HepG2 (cell line): ENCODE results near the gene SMC1B. TPM values are rescaled to one million over a fixed set of nuclear protein-coding genes. Genes with fewer than 3 reads are reported as not detected.
A peak's percentile ranks its signal among the peaks of the same experiment; 100 is the strongest.

Source experiments
- AHDC1 ChIP-seq: sonication (generic); formaldehyde crosslinking; IDR thresholded peaks from 2 replicates; pipeline ENCODE4 v1.5.1; 2020; ENCODE audit warnings: mild to moderate bottlenecking, missing genetic modification reagents, borderline replicate concordance
- ARID2 ChIP-seq: sonication (generic); formaldehyde crosslinking; IDR thresholded peaks from 2 replicates; pipeline ENCODE4 v1.8.1; 2022; ENCODE audit warnings: mild to moderate bottlenecking, missing genetic modification reagents, borderline replicate concordance
- BCL6 ChIP-seq: IDR thresholded peaks from 2 replicates; pipeline ENCODE4 v1.6.1; 2016; ENCODE audit warnings: missing genetic modification reagents, missing compliant biosample characterization
- MXD3 ChIP-seq: IDR thresholded peaks from 2 replicates; pipeline ENCODE4 v1.6.1; 2016; ENCODE audit warnings: mild to moderate bottlenecking, missing biosample characterization, missing genetic modification reagents
- PHF21A ChIP-seq: sonication (generic); formaldehyde crosslinking; IDR thresholded peaks from 2 replicates; pipeline ENCODE4 v1.5.0; 2020; ENCODE audit warnings: mild to moderate bottlenecking, missing genetic modification reagents
- TRAFD1 ChIP-seq: sonication (generic); formaldehyde crosslinking; IDR thresholded peaks from 2 replicates; pipeline ENCODE4 v1.5.1; 2020; ENCODE audit warnings: missing genetic modification reagents, mild to moderate bottlenecking, borderline replicate concordance
- ZBTB39 ChIP-seq: sonication (generic); formaldehyde crosslinking; IDR thresholded peaks from 2 replicates; pipeline ENCODE4 v1.5.0; 2020; ENCODE audit warnings: missing genetic modification reagents
- ZNF24 ChIP-seq: fragments of 450-650 bp; IDR thresholded peaks from 2 replicates; pipeline ENCODE4 v1.6.1; 2017; ENCODE audit warnings: antibody characterized with exemption, mild to moderate bottlenecking
- ZNF251 ChIP-seq: sonication (generic); formaldehyde crosslinking; IDR thresholded peaks from 2 replicates; pipeline ENCODE4 v1.9.0; 2021; ENCODE audit warnings: mild to moderate bottlenecking, missing genetic modification reagents
- ZNF326 ChIP-seq: sonication (generic); formaldehyde crosslinking; IDR thresholded peaks from 2 replicates; pipeline ENCODE4 v1.4.0; 2020; ENCODE audit warnings: missing genetic modification reagents, borderline replicate concordance
- ZNF407 ChIP-seq: sonication (generic); formaldehyde crosslinking; IDR thresholded peaks from one replicate; pipeline ENCODE4 v1.5.1; 2020; ENCODE audit warnings: mild to moderate bottlenecking, missing genetic modification reagents; ENCODE audit errors: not compliant biosample characterization
- polyA plus RNA-seq, 8 experiments: library from polyadenylated mRNA; depleted of rRNA in 3 of 8; stranded (reverse) in 7 of 8; unstranded in 1 of 8; fragments of >200 nt; fragmentation: Illumina TruSeq in 4 of 8; extraction: Trizol in 4 of 8; gene quantifications; 2 replicates each; pipeline versions ENCODE4 v1.2.1 to v1.2.3, GENCODE V29; 2011 to 2016; ENCODE audit warnings: low read depth in 4 of 8, missing spikeins in 1 of 8, mixed read lengths in 1 of 8; ENCODE audit not compliant: insufficient read depth in 1 of 8
- total RNA-seq, 5 experiments: library from RNA; depleted of rRNA; stranded (reverse); fragments of >200 nt; fragmentation: Illumina TruSeq; extraction: Trizol; gene quantifications; 2 replicates each; pipeline ENCODE4 v1.2.3, GENCODE V29; 2016; ENCODE audit warnings: low read depth in 1 of 5

SMC1B gene
- total and polyA plus RNA-seq, 2 of the 13 experiments (the other 11 are each of a cell fraction or from before 2014, with no cell fraction given): not detected

- peak; percentile 44 for TF ChIP-seq PHF21A (CRISPR knock-in tag)
- TF ChIP-seq ZNF407 (CRISPR knock-in tag): no peak
- TF ChIP-seq ZNF24: no peak
- no peak; the same call in 1 of the 2 replicates for TF ChIP-seq ZBTB39 (CRISPR knock-in tag)
- no peak for TF ChIP-seq AHDC1 (CRISPR knock-in tag)
- no peak for TF ChIP-seq MXD3 (CRISPR knock-in tag)
- TF ChIP-seq BCL6 (CRISPR knock-in tag): peak; percentile 41; the same call in 1 of the 2 replicates
- no peak for TF ChIP-seq TRAFD1 (CRISPR knock-in tag)
- TF ChIP-seq ARID2 (CRISPR knock-in tag): no peak
- no peak for TF ChIP-seq ZNF326 (CRISPR knock-in tag)
- TF ChIP-seq ZNF251 (CRISPR knock-in tag): no peak
Measured at GRCh38 chr22:45442116-45442515, 28.7 kb upstream of the SMC1B start (continued).
